ENCODE measurements around the gene EXOC6B.
"Not testable (repeated sequence)": the region's sequence is repeated elsewhere in the genome, so short reads cannot be mapped to it uniquely, and the experiment has no call there.

Gene EXOC6B

DNA sequence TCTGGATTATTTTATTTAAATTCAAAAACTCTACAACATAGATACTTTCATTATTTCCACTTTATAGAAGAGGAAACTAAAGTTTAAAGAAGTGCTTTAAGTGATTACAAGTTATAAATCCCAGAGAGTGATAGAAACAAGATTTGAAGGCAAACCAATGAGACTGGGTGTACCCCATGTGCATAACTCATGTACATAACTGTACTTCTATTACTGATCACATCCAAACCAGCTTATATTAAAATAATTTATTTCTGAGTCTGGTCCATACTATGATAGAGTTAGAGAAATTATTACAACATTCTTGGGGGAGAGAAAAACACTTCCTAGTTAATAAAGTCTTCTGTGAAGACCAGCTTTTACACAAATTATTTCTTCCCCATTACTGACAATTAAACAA, 221.4 kb downstream of the EXOC6B start:
- no peak for DNase-seq (ENCODE audit: low read depth)

DNA sequence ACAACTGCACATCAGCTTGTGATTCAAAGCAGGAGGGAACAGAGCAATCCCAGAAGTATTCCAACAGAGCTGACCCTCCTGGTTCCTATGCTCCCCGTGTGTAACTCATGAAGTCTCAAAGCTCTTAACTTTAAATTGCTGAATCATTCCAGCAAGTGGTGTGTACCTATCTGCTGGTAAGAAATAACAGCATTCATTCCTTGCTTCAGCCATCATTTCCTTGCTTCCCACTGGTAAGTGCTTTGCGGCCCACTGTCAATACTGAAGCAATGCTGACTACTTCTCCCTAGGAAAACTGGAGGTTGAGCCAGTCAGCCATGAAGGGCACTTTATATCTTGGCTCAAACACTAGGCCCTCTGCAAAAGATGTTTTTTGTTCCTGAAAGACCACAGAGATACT, 222.4 kb downstream of the EXOC6B start:
- no peak for DNase-seq (ENCODE audit: low read depth)

DNA sequence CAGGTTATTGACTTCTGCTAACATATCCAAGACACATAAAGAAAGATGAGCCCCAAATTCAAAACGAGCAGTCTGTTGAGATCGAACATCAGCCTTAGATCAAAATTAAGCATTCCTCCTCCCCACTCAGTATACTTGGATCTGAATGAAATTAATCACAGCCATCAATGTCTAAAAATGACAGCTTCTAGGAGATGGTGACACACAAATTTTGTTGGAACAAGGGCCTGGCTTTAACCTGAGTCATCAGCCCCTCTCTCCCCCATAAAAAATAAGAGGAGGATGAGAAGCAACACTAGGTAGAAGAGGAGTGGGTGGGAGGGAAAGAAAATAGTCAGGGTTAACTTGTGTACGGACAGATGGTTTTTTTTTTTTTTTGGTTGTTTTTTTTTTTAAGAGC, 223.1 kb downstream of the EXOC6B start:
- DNase-seq (ENCODE audit: low read depth) = no peak

- DNase-seq (ENCODE audit: low read depth) = no peak
Observed at GRCh38 chr2:72602095-72602494, 223.7 kb downstream of the EXOC6B start.

DNA sequence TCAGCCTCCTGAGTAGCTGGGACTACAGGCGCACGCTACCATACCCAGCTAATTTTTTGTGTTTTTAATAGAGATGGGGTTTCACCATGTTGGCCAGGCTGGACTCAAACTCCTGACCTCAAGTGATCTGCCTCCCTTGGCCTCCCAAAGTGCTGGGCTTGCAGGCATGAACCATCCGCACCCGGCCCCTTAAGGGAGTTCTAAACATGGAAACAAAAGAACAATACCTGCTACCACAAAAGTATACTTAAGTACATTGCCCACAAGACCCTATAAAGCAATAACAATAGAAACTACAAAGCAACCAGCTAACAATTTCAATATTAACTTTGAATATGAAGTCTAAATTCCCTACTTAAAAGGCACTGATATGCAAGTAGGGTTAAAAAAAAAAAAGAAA, 242.0 kb downstream of the EXOC6B start:
- DNase-seq (ENCODE audit: low read depth) = not testable (repeated sequence)

GRCh38 chr2:72583376-72583775, 242.5 kb downstream of the EXOC6B start:
- DNase-seq (ENCODE audit: low read depth) = no peak

- DNase-seq (ENCODE audit: low read depth) = no peak
Observed at GRCh38 chr2:72581560-72582181, 244.2 kb downstream of the EXOC6B start.

DNA sequence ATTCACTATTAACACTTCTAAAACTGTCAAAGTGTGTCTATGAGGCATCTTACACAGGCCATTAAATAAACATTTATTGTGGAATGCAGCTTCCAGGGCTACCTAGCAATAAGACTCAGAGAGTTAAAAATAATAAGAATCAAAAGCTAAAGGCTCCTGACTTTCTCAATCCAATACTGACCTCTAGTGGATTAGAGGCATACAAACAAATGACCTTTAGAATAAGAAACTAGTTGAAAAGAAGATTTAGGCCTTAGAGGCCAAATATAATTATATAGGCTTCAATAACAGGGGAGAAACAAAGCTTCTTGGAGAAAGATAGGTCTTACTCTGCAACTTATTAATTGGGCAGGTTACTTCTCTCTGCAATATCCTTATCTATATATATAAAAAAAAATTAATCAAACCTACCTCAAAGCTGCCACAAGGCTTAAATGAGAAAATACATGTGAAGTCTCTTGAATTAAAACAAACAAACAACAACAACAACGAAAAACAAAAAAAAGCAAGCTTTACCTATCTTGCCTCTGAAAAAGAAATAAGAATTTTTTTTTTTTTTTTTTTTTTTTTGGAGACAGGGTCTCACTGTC, 246.1 kb downstream of the EXOC6B start:
- no peak for DNase-seq (ENCODE audit: low read depth)

DNA sequence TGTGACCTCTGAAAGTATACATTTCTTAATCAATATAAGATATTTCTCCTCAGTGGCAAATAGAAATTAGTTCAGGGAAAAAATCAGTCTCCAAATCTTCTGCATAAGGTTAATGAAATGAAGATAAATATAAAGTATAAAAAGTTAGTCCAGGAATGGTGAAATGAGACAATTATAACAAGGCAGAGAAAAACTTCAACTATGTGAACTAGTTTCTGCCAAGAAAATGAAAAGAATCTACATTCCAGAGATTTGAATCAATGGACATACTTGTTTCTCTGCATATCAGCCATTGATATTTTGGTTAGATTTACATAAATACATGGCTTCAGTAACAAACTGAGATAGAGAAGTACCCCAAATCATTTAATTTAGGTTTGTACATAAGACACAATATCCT, 249.0 kb downstream of the EXOC6B start:
- no peak for DNase-seq (ENCODE audit: low read depth)

- DNase-seq (ENCODE audit: low read depth) = no peak
Observed at GRCh38 chr2:72576459-72576858, 249.4 kb downstream of the EXOC6B start.

DNA sequence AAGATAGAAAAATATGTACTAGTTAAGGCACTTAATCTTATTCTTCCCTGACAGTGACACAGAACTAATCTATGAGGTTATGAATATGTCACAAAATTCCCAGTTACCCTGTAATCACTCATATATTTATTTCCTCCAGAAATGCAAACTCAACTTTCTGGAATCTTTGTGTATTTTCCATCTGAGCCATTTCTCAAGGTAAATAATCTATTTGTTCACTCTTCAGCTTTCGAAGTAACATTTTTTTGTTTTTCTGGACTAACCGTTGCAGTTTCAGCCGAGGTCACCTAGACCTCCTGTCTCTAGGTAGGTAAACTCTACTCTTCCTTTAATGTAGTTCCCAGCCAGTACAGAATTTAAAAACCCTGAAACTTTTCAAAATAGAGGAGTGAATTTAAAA, 250.9 kb downstream of the EXOC6B start:
- DNase-seq (ENCODE audit: low read depth) = no peak

GRCh38 chr2:72573232-72573631, 252.6 kb downstream of the EXOC6B start:
- DNase-seq (ENCODE audit: low read depth) = no peak

DNA sequence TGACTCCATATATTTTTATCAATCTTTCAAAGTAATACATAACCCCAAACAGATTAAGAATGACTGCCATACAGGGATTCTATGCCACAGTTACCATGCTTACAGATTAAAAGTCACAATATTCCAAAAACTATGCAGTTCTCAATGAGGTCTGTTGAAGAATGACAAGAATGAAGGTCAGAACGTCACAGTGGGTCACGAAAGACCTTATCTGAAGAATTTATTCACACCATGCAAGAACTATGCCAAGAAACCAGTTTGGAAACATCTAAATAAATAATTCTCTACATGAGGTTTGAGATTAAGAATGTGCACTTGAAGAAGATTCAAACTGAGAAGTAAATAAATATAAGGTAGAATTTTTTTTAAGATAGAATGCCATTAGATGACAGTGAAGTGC, 253.3 kb downstream of the EXOC6B start:
- DNase-seq (ENCODE audit: low read depth) = no peak

- DNase-seq (ENCODE audit: low read depth) = no peak
Observed at GRCh38 chr2:72570413-72570812, 255.4 kb downstream of the EXOC6B start.

GRCh38 chr2:72562451-72563153, 263.2 kb downstream of the EXOC6B start:
- no peak for DNase-seq (ENCODE audit: low read depth)

- DNase-seq (ENCODE audit: low read depth) = no peak
Observed at GRCh38 chr2:72561621-72562318, 264.1 kb downstream of the EXOC6B start.

DNA sequence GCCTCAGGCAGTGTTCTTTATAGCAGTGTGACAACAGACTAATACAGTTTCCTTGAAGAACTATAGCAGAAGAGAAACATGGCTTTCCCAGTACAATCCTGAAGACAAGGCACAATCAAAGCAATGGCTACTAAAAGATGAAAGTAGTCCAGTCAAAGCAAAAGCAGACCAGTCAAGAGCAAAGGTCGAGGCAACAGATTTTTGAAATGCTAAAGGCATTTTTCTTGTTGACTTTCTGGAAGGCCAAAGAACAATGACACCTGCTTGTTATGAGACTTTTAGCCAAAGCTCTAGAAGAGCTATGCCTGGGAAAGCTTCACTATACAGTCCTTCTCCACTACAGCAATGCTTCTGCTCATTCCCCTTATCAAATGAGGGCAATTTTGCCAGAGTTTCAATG, 269.9 kb downstream of the EXOC6B start:
- DNase-seq (ENCODE audit: low read depth) = no peak

DNA sequence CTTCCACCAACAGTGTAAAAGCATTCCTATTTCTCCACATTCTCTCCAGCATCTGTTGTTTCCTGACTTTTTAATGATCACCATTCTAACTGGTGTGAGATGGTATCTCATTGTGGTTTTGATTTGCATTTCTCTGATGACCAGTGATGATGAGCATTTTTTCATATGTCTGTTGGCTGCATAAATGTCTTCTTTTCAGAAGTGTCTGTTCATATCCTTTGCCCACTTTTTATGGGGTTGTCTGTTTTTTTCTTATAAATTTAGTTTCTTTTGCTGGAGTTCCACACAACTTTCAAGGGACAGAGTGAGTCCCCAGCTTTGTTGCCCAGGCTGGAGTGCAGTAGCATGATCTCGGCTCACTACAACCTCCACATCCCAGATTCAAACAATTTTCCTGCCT, 270.5 kb downstream of the EXOC6B start:
- DNase-seq (ENCODE audit: low read depth) = not testable (repeated sequence)

- DNase-seq (ENCODE audit: low read depth) = not testable (repeated sequence)
Observed at GRCh38 chr2:72554910-72555309, 270.9 kb downstream of the EXOC6B start.

DNA sequence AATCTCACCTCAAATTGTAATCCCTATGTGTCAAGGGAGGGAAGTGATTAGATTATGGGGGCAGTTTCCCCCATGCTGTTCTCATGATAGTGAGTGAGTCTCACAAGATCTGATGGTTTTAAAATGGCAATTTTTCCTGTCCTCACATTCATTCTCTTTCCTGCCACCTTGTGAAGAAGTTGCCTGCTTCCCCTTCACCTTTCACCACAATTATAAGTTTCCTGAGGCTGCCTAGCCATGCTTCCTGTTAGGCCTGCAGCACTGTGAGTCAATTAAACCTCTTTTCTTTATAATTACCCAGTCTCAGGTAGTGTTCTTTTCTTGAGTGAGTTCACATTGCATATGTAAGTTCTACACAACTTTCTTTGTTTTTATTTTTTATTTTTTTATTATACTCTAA, 271.5 kb downstream of the EXOC6B start:
- no peak for DNase-seq (ENCODE audit: low read depth)

- DNase-seq (ENCODE audit: low read depth) = no peak
Observed at GRCh38 chr2:72548081-72548764, 277.6 kb downstream of the EXOC6B start.

DNA sequence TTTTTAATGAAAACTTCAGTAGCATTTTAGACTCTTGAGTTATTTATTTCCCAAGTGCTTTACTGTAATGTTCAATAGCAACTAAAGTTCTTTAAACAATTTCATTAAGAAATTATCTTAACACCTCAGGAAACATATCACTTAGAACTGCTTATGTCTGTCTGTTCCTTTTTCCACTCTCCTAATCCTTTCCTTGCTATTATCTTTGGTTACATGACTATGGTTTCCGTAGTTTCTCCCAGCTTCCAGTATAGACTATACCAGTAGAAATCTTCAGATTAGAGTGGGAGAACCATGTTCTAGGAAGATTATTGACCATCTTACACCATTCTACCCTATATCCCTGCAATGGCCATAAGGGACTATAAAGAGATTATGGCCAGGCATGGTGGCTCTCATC, 280.0 kb downstream of the EXOC6B start:
- DNase-seq (ENCODE audit: low read depth) = no peak

Data from T-helper 22 cell (primary cell).